PFSK-1 (cell line): ENCODE measurements around the gene PCAT7.

Experiments used
- POLR2AphosphoS5 ChIP-seq: IDR thresholded peaks from 2 replicates; pipeline ENCODE4 v1.6.1; 2012; ENCODE audit warnings: low read depth, mild to moderate bottlenecking, control low read depth, low read length, moderate library complexity
- TF ChIP-seq, protein P1 (sequence below), 2 experiments: IDR thresholded peaks; 2 replicates each; pipeline versions ENCODE4 v1.6.1 to v1.8.0; 2011 to 2012; ENCODE audit warnings: low read depth in 2 of 2, low read length in 2 of 2, control low read depth in 1 of 2, inconsistent platforms in 1 of 2, mild to moderate bottlenecking in 1 of 2, moderate library complexity in 1 of 2; ENCODE audit not compliant: insufficient read depth in 1 of 2

DNA sequence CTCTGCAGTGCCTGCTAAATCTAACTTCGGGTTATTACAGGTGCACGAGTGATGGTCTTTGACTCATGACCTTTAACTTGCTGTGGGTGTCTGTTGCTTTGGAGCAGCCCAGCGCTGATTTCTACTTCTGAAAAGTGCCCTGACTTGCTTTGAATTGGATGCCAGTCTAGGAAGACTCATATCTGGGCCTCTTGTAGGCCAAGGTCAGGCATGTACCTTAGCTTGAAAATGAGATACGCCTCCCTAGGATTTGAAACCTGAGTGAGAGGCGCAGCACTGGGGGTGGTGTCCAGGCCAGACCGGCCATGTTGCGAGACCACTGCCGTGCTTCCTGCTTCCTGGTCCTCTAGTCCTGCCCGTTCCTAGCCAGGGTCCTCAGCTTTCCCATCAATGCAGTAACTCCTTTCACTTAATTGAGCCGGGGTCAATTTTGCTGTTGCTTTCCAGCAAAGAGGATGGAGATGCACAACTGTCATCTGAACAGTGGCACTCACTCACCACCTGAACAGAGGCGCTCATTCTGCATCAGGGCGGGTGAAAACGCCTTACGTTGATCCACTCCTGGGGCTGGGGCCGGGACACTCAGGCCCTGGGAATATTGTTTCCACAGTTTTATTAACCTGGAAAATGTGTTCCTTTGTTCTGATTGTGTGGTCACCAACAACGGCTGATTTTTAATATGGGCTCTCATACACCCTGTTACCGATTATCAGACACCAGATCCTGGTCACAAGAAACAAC is 14.3 kb downstream of the PCAT7 start:
- TF ChIP-seq, protein P1, sequence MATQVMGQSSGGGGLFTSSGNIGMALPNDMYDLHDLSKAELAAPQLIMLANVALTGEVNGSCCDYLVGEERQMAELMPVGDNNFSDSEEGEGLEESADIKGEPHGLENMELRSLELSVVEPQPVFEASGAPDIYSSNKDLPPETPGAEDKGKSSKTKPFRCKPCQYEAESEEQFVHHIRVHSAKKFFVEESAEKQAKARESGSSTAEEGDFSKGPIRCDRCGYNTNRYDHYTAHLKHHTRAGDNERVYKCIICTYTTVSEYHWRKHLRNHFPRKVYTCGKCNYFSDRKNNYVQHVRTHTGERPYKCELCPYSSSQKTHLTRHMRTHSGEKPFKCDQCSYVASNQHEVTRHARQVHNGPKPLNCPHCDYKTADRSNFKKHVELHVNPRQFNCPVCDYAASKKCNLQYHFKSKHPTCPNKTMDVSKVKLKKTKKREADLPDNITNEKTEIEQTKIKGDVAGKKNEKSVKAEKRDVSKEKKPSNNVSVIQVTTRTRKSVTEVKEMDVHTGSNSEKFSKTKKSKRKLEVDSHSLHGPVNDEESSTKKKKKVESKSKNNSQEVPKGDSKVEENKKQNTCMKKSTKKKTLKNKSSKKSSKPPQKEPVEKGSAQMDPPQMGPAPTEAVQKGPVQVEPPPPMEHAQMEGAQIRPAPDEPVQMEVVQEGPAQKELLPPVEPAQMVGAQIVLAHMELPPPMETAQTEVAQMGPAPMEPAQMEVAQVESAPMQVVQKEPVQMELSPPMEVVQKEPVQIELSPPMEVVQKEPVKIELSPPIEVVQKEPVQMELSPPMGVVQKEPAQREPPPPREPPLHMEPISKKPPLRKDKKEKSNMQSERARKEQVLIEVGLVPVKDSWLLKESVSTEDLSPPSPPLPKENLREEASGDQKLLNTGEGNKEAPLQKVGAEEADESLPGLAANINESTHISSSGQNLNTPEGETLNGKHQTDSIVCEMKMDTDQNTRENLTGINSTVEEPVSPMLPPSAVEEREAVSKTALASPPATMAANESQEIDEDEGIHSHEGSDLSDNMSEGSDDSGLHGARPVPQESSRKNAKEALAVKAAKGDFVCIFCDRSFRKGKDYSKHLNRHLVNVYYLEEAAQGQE (IDR thresholded peaks at IDR 0.05; ENCODE audit: insufficient read depth in 1 of 2, low read depth in 2 of 2, low read length in 2 of 2), result no peak
- no peak for TF ChIP-seq POLR2AphosphoS5
